HEK293 (cell line): ENCODE measurements around the gene TMEM255B.
A peak's percentile ranks its signal among the peaks of the same experiment; 100 is the strongest.

ENCODE experiments used
- CTCF ChIP-seq: fragments of 450-650 bp; formaldehyde crosslinking; IDR thresholded peaks from 2 replicates; pipeline ENCODE4 v1.5.1; 2016; ENCODE audit warnings: missing biosample characterization, missing genetic modification characterization
- REST ChIP-seq: fragments of 450-650 bp; formaldehyde crosslinking; IDR thresholded peaks from 2 replicates; pipeline ENCODE4 v1.5.1; 2016; ENCODE audit warnings: missing biosample characterization, missing genetic modification characterization
- YY1 ChIP-seq: fragments of 450-650 bp; formaldehyde crosslinking; IDR thresholded peaks from 2 replicates; pipeline ENCODE4 v1.5.1; 2018; ENCODE audit warnings: missing biosample characterization, missing genetic modification characterization
- ZNF140 ChIP-seq: fragments of 450-650 bp; formaldehyde crosslinking; IDR thresholded peaks from 2 replicates; pipeline ENCODE4 v1.5.1; 2016; ENCODE audit warnings: missing biosample characterization, missing genetic modification characterization
- ZNF174 ChIP-seq: fragments of 450-650 bp; formaldehyde crosslinking; IDR thresholded peaks from 2 replicates; pipeline ENCODE4 v1.5.0; 2017; ENCODE audit warnings: missing biosample characterization, mild to moderate bottlenecking, missing genetic modification characterization
- ZNF394 ChIP-seq: fragments of 450-650 bp; formaldehyde crosslinking; IDR thresholded peaks from 2 replicates; pipeline ENCODE4 v1.5.1; 2016; ENCODE audit warnings: missing biosample characterization, missing genetic modification characterization, mild to moderate bottlenecking, moderate library complexity, borderline replicate concordance
- ZSCAN18 ChIP-seq: fragments of 450-650 bp; formaldehyde crosslinking; IDR thresholded peaks from 2 replicates; pipeline ENCODE4 v1.5.1; 2016; ENCODE audit warnings: missing biosample characterization, missing genetic modification characterization

GRCh38 chr13:113855012-113855921 lies 96.2 kb downstream of the TMEM255B start:
- no peak for TF ChIP-seq ZSCAN18 (tag by site-specific recombination)
- TF ChIP-seq YY1, result no peak
- TF ChIP-seq ZNF394 (tag by site-specific recombination), result no peak
- TF ChIP-seq REST (tag by site-specific recombination), result peak; percentile 80
- TF ChIP-seq ZNF174 (tag by site-specific recombination), result no peak
- TF ChIP-seq CTCF, result no peak
- no peak for TF ChIP-seq ZNF140 (tag by site-specific recombination)
